HG02938 (cell line): ENCODE results near the gene GPS2.
"Not testable (repeated sequence)": the region's sequence is repeated elsewhere in the genome, so short reads cannot be mapped to it uniquely, and the experiment has no call there.

ENCODE experiments used
- ATAC-seq: cut with Tn5 transposase; IDR thresholded peaks from one replicate; pipeline ENCODE4 v1.9.1; 2021; ENCODE audit warnings: mild to moderate bottlenecking, moderate library complexity; ENCODE audit not compliant: unreplicated experiment

GPS2 gene

DNA sequence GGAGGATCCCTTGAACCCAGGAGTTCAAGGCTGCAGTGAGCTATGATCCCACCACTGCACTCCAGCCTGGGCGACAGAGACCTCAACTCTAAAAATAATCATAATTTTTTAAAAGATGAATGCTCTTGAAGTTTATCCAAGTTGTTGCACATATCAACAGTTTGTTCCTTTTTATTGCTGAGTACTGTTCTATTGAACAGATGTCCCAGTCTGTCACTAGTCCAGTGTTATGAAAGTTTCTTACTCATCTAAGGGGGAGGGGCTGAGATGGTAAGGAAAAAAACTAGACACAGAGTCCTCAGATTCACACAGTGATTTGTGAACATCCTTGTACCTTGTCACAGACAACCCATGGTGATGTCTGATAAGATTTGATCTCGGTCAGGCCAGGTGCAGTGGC, 25.0 kb upstream of the GPS2 start:
- no peak for ATAC-seq

DNA sequence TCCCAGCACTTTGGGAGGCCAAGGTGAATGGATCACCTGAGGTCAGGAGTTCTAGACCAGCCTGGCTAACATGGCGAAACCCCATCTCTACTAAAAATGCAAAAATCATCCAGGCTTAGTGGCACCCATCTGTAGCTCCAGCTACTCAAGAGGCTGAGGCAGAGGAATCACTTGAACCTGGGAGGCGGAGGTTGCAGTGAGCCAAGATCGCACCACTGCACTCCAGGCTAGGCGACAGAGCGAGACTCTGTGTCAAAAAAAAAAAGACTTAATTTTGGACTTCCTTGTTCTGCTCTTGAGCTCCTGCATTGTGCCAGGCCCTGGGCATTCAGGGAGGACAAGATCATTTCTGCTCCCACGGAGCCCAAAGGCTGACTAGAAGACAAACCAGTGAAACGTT, 22.4 kb upstream of the GPS2 start:
- ATAC-seq: not testable (repeated sequence)

DNA sequence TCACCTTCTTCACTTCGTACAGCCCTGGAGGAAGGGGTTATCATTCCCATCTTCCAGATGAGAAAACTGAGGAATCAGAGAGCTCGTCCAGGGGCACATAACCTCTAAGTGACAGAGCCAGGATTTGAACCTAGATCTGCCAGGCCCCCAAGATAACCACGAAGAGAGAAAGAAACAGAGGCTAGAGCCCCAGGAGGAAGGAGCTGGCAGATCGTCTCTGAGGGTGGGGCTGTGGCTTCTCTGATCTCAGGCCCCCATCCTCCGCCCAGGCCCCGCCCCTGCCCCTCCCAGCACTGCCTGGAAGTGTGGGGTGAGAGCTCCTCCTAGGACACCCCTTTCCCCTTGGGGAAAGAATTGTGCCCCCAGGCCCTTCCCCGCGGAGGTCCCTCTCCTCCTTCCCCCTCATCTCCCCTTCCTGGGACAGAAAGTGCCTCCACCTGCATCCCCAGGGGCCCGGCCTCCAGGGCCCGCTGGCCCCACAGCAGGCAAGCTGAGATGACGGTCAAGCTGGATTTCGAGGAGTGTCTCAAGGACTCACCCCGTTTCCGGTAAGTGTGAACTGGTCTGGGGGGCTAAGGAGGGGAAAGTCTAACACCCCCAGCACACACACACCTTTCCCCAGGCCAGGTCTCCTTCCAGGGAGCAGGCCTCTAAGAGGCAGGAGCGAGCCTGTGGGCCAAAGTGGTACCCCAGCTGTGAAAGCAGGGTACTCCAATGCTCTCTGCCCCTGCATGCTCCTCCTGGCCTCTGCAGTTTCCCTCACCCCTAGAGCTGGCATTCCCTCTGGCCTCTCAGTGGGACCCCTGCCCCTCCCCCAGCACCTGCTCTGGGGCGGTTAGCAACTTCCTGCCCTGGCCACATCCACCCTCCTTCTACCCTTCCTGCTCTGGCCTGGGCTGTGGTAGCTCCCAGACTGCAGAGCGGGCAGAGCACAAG, 21.3 kb upstream of the GPS2 start, which contains the start of gene ACAP1:
Gene ACAP1 (plus strand): TSS at position 290 of the 936 bp plus-strand sequence. CDS start 206 bp downstream, at position 496.
- no peak for ATAC-seq

DNA sequence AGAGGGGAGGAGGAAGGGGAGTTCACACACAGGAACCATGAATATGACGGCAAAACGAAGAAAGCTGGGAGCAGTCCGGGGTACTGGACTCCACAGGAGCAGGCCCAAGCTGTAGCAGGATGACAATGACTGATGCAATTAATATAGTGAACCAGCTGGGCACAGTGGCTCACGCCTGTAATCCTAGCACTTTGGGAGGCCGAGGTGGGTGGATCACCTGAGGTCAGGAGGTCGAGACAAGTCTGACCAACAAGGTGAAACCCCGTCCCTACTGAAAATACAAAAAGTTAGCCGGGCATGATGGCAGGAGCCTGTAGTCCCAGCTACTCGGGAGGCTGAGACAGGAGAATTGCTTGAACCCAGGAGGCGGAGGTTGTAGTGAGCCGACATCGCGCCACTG, 20.6 kb upstream of the GPS2 start:
- ATAC-seq: not testable (repeated sequence)

DNA sequence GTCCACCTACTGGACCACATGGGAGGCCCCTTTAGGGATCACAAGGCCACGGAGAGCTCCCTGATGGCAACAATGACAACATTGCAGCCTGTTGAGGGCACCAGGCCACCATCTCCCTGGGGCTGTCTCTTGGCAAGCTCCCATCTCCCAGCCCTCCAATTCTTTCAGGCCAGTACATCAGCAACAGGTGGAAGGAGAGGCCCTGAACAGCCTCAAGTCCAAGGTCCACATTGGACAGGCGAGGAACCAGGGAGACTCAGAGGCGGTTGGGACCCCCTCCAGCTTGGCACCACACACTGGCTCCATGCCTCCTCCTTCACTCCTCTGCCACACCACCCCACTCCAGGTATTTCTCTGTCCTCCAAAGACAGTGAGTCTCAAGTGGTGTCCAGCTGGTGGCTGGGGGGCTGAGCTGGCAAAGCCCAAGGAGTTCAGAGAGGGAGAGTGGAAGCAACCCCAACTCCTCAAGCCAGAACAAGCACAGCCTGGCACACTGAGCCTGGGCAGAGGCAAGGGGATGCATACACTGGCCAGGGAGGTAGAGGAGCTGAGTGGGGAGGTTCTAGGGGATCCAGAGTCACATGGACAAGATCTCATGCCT, 19.9 kb upstream of the GPS2 start:
- ATAC-seq: no peak

DNA sequence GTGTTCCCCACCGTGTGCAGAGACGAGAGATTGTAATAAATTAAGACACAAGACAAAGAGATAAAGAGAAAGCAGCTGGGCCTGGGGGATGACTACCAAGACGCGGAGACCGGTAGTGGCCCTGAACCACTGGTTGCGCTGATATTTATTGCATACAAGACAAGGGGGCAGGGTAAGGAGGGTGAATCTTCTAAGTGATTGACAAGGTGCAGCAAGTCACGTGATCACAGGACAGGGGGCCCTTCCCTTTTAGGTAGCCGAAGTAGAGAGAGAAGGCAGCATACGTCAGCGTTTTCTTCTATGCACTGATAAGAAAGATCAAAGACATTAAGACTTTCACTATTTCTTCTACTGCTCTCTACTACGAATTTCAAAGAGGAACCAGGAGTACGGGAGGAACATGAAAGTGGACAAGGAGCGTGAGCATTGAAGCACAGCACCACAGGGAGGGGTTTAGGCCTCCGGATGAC, 17.5 kb upstream of the GPS2 start:
- ATAC-seq: not testable (repeated sequence)

DNA sequence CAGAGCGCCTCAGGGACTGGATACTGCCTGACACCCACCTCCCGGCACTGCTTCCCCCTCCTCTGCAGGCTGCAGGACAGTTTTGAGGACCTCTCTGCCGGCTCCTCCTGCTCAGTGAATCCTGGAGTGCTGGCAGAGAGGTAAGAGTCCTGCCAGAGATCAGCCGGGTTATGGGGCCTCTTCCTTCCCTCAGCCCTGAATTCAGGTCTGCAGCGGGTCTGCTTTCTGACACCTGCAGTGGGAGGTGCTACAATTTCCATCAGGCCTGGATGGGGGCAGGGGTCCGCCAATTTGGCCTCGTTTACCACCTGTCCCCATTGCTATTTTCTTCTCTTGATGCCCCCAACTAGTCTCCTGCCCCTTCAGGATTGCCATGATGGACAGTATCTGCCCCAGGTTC, 17.0 kb upstream of the GPS2 start:
- ATAC-seq: no peak

DNA sequence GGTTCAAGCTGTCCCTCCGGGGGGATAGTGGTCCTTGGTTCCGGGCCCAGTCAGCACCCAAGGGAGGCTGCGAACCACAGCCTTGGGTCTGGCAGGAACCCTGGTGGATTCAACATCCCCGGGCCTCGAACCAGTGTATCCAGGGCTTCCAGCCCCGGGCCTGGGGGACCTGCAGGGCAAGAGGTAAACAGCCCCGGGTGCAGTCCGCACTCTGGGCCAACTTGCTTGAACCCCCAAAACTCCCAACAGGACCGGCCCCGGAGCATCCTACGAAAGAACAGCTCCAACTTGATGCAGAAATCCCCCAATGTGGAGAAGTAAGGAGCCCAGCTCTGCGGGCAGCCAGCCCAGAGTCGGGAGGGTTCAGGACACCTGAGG, 15.5 kb upstream of the GPS2 start:
- no peak for ATAC-seq

DNA sequence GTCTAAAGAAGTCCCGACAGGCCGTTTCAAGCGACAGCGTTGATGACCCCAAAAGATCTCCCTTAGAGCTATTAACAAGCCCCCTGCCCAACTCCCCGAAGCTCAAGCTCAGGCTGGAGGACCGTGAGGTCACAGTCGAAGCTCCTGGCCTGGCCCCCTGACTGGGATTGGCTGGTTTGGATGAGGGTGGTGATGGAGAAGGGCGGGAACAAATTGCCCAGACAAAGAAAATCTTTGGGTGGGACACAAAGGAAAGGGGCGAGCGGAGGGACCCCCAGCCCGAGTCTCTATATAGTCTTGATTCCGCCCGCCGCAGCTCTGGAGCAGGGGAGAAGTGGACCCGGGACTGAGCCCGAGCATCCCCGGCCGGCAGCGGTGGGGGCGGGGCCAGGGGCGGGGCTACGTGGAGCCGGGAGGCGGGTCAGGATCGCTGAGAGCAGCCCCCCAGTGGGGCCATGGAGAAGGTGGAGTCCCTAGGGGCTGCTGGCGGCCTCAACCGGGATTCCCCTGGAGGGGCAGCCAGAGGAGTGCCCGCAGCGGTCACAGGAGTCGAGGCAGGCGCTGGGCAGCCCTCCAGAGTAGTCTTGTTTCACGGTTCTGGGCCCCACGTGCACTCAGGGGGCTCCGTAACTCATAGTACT, 15.0 kb upstream of the GPS2 start:
- ATAC-seq: peak; percentile 37

DNA sequence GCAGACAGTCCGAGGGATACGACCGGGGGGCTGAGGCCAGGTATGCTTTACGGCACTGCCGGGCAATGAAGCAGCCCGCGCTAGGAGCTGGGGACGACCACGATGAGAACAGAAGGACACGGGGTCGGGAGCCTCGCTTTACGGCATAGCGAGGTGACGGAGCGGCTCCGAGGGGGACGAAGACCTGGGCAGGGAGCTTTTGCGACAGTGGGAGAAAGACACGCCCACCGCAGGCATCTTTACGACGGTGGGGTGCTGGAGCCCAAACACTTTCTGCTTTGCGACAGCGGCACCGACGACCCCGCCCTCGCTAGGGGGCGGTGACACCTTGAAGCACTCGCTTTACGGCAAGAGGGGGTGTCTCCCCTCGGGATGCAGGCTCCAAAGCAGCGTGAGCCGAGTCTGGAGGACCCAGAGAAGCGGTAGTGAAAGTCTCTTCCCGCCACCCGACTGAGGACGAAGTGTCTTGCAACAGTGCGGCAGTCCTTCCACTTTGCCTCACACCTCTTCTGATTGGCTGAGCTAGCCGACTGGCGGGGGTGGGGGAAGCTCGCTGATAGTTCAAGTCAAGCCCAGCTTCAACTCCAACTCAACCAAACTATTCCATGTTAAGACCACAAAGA, 14.3 kb upstream of the GPS2 start:
- peak; percentile 63 for ATAC-seq

DNA sequence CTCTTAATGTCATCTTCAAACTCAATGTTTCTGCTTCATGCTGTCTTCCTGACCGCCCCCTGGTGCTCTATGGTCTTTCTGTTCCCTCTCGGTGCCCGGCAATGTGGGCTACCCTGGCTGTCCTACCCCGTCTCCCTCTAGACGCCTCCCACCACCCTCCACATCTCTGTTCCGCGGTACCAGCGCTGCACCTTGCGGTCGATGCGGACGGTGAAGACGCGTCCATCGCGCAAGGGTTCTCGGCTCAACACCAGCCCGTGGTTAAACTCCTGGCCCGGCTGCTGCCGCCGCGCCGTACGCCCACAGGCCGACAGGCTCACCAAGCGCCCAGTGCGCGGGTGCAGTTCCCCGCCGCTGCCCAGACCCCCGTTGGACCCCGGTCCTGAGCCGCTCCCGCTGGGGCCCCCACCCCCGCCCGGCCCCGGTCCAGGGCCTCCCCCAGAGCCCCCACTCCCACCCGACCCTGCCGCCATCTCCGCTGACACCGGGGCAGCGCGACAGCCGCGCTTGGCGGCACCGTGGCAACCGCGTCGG, 13.7 kb upstream of the GPS2 start, which contains the start of gene NEURL4:
Gene NEURL4 (minus strand): TSS at position 496 of the 534 bp plus-strand sequence. CDS start 23 bp downstream, at position 473.
- ATAC-seq: peak; percentile 6

DNA sequence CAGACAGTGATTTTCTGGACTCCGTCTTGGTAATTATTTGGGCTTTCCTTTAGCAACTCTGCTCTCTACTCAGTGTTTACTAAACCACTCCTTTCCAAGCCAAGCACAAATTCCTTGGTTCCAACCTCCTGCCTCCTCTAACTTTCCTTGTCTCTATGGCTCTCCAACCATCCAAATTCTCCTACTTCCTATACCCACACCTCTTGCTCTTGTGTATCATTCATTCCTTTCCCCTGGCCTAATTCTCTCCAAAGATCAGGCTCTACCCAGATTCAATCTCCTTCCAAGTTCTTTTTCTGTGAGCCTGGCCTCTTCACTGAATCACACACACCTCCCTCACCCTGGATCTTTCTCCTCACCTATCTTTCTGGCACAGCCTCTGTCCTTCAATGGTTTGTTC, 12.8 kb upstream of the GPS2 start:
- ATAC-seq: no peak

DNA sequence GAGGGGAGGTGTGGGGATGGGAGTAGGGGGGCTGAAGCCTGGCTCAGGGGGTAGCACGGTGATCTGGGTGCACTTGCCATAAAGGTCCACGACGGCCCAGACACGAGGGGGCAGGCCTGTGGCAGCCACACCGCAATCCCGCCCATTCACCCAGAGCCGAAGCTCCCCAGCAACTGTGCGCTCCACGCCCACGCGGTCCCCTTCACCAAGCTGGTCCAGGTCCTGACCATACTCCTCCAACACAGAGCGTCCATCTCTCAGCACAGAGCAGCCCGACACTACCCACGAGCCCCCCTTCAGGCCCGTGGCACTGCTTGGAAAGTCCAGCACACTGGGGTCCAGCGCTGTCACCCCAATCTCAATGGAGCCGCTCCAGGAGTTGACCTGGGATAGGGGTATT, 12.3 kb upstream of the GPS2 start:
- no peak for ATAC-seq

DNA sequence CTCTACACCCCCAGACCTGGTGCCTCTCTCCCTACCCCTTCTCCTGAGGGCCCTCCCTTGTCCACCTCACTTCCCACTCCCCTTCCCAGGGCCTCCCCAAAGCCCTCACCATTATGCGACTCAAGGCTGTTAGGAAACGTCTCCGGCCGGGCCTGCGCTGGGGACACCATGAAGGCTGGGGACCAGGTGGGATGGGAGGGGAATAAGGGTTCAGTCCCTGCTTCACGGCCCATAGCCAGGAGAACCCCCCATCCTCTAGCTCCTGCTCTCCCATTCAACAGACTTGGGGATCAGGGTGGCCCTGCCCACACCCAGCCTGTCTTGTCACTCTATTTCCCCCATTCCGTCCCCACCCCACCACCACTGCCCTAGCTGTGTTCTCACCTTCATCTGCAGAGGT, 11.9 kb upstream of the GPS2 start:
- no peak for ATAC-seq

DNA sequence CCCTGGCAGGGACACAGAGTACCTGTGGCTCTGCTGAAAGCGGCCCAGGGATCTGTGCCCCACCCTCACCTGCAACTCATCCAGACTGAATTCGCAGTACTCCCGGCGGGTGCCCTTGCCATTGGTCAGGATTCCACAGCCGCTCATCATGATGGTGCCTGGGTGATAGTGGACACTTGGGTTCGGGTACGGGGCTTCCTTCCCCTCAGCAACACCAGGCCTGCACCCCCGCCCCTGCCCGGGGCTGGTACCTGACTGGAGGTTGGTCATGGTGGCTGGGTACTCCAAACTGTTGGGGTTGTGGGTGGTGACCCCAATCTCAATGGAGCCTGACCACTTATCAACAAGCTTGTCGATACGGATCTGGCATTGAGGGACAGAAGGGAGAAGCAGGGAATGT, 11.0 kb upstream of the GPS2 start:
- no peak for ATAC-seq

DNA sequence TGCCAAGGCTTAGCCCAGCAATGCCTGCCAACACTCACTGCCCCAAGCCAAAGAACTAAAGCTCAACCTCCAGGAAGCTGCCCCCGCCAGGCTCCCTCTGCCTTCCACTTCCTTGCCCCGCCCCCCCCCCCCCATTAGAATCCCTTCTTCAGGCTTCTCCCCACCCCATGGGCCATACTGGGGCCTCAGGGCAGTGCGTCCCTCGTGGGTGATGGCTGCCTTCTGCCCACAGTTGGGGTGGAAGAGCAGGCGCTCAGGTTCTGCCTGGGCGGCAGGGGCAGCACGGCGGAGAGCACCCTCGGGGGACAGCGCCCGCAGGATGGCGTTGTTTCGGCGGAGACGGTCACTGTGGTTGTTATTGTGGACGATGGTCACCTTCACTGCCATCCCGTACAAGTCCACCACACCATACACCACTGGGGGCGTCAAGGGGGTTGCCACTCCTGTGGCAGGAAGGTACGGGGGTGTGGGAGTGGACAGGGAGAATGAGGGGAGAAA, 9.9 kb upstream of the GPS2 start:
- ATAC-seq: no peak

DNA sequence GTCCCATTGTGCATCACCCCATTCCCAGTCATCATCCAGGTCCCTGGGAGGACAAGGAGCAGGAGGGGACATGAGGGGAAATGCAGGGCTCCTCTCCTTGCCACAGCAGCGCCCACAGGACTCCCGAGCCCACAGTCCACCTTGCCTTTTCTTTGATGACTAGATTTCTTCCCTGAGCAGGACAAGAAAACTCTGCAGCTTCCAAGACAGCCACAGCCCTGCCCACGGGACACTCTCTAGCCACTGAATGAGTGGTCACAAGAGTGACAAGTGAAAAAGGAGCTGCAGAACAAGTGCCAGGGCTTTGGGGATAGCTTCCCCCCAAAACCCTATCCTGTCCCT, 9.2 kb upstream of the GPS2 start:
- no peak for ATAC-seq

DNA sequence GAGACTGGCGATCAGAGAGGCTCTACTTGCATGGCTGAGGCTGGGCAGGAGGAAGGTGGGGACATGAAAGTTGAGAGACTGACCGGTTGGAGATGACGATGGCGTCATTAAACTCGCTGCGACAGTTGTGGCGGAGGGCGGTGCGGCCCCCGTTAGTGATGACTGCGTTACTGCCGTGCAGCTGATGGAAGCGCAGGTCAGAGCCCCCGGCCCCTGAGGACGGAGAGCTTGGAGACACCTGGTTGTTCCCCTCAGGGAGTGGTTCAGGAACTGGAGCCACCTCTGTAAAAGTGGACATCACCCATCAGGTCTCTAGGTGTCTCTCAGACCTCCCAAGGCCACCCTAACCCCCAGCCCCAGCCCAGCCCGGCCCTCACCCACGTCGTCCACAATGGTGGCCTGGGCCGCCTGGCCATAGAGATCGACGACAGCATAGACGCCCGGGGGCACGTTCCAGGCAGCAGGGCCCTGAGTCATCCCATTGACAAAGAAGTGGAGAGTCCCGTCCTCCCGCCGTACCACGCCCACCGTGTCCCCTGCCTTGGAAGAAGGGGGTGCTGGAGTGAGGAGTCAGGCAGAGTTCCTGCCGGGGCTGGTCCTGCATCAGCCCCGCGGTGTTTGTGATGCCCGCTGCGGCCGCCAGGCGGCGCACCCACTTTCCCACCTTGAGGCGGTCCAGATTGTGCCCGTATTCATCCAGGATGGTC, 8.7 kb upstream of the GPS2 start:
- ATAC-seq: no peak

DNA sequence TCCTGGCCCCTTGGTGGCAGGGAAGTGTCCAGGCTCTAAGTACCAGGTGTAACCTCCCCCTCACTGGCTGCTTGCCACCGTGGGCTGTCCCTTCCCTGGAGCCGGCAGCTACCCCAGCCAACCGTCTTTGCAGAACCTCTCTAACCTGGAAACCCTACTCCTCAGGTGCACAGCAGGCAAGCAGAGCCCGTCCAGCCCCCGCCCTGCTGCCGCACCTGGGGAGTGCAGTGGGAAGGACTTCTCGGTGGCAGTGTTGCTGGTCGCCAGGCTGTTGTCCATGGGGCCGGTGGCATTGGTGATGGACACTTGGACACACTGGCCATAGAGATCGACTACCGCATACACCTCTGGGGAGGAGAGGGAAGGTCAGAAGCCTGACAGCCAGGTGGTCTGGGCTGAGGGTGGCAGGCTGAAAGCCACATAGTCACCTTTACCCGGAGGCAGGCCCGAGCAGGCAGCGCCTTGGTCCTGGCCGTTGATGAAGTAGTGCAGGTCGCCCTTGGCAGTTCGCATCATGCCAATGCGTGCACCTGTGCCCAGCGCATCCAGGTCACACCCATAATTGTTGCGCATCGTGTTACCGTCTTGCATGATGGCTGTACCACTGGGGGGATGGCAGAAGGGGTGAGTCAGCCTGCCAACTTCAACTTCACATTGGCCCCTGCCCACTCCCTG, 7.5 kb upstream of the GPS2 start:
- ATAC-seq: no peak

DNA sequence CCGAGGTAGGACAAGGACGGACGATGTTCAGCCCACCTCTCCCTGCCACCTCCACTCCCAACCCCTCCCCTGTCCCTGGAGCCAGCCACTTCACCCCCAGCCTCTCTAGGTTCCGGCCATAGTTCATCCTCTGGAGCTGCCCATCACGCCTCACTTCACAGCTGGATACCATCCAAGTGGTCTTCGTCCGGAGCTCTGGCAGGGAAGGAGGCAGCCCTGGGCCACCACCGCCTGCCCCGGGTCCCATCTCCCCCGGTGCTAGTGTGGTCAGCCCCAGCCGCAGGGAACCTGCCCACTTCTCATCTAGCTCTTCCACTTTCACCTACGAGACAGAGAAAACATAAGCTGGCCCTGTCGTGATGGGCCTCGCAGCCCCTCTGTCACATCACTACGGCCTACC, 6.3 kb upstream of the GPS2 start:
- ATAC-seq: no peak
